GM04503 (cell line): ENCODE measurements around the gene CCDC33.
A peak's percentile ranks its signal among the peaks of the same experiment; 100 is the strongest.

Source experiments
- DNase-seq: peaks from one replicate; pipeline ENCODE4 v3.0.0-alpha.2; 2012; ENCODE audit warnings: low read depth

Gene CCDC33

DNA sequence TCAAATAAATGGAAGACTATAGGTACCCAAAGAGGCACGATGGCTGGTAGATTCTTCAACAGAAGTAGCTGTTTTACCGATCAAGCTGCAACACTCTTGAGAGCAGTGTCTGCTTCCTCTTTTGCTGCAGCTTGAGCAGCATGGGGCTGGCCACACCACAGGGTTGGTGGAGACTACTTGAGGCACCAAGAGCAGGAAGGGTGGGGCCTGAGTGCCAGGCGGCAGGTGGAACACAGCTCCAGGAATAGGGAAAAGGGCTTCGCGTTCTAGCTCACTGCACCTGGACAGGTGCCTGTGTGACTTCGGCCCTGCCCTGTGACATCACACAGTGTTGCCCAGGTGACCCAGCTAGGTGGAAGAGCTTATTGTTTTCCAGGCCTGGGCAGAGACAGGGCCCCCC is at the start of gene CCDC33:
CCDC33 (plus strand) TSS at position 365 of the 400 bp plus-strand sequence. CDS start 394 bp downstream, outside the sequence.
- DNase-seq, result no peak

GRCh38 chr15:74188216-74188615 is 47.9 kb upstream of the CCDC33 start:
- DNase-seq, result no peak

DNA sequence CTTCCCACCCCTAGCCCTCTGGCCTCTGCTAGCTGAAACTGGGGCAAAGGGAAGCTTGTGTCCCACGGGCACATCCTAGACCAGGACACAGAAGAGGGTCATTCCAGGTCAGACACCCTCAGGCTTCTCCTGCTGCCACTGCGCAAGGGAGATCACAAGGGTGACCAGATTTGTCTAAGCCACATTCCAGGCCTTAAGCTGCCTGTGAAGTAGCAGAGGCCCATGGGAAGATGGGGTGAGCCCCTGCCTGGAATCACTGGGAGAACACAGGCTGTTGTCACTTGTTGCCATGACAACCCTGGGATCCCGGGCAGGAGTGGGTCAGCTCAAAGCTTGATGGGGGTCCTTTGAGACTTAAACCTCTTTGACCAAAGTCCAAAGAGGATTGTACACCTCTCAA is 44.3 kb upstream of the CCDC33 start:
- no peak for DNase-seq

DNA sequence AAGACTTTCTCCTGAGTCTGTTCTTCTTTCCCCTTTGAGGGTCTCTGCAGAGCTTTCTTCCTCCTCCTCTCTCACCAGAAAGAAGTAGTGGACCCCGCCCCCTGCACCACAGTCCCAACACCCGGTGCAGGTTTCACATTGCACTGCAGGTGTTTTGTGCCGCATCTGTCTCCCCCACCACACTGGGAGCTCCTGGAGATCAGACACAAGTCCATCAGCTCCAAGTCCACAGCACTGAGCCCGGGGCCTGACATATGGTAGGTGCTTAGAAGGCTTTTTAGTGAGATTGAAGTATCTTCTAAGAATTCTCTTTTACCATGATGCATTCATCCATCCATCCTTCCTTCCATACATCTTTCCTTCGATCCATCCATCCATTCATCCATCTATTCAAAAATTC is 43.4 kb upstream of the CCDC33 start:
- no peak for DNase-seq

- peak; percentile 78 for DNase-seq
These were observed 42.8 kb upstream of the CCDC33 start for GRCh38 chr15:74193299-74193718.

DNA sequence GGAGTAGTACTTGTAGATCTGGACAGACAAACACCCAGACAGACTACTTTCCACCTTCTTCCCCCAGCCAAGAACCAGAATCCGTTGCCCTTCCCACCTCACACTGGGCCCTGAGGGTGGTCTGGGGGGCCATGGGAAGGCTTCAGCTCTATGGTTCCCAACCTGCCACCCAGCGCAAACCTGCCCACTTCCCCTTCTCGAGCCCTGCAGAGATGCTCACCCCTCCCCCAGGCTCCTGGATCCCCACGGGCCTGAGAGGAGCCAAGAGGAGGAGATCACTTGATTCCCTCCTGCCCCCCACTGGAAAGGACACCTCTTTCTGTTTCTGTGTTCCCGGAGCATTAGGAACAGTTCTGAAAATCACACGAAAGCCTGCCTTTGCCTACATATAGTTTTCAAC is 42.2 kb upstream of the CCDC33 start:
- DNase-seq, result no peak

GRCh38 chr15:74194572-74195559 is 41.3 kb upstream of the CCDC33 start:
- DNase-seq, result no peak

GRCh38 chr15:74196175-74196574 is 40.0 kb upstream of the CCDC33 start:
- peak; percentile 88 for DNase-seq

GRCh38 chr15:74197176-74197965 is 38.8 kb upstream of the CCDC33 start:
- no peak for DNase-seq

- no peak for DNase-seq
These were observed 36.9 kb upstream of the CCDC33 start for GRCh38 chr15:74199297-74199652.

DNA sequence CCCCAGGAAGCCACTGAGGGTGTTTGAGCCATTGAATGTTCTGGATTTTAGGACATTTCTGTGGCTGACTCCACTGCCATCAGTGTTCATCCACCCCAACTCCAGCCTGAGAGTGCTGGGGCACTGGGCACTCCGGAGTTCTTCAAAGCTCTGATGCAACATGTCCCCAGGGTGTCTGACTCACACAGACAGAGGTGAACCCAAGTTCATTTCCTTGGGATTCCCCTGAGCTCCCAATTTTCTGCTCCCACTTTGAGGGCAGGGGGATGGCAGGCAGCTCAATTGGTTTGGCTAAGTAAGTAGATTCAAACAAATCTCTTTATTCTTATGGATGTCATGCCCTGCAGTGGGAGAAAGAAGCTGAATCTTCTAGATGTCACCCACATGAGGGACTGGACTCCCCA is 35.7 kb upstream of the CCDC33 start:
- no peak for DNase-seq

DNA sequence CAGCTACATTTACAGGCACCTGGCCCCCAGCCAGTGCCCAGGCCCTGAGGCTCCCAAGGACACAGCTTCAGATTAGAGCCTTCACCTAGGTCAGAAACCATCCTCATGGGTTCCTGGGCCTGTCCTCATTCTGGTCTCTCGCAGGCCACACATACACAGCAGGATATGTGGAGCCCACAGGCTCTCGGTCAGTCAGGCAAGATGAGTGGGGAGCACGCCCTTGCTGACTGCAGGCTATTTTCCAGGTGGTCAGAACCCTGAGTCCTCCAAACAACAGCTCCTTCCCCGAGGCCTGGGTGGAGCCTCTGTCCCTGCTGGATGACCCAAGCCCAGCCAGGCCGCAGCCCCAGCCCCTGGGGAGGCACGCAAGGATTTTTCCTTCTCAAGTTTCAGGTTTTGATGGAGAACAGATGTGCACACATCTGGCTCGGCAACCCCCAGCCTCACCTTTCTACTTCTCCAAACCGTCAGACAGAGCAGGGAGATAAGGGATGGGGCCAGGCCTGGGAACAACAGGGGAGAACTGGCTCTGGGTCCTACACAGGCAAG is 35.2 kb upstream of the CCDC33 start:
- DNase-seq, result no peak

- no peak for DNase-seq
These were observed 34.3 kb upstream of the CCDC33 start for GRCh38 chr15:74201710-74202420.

DNA sequence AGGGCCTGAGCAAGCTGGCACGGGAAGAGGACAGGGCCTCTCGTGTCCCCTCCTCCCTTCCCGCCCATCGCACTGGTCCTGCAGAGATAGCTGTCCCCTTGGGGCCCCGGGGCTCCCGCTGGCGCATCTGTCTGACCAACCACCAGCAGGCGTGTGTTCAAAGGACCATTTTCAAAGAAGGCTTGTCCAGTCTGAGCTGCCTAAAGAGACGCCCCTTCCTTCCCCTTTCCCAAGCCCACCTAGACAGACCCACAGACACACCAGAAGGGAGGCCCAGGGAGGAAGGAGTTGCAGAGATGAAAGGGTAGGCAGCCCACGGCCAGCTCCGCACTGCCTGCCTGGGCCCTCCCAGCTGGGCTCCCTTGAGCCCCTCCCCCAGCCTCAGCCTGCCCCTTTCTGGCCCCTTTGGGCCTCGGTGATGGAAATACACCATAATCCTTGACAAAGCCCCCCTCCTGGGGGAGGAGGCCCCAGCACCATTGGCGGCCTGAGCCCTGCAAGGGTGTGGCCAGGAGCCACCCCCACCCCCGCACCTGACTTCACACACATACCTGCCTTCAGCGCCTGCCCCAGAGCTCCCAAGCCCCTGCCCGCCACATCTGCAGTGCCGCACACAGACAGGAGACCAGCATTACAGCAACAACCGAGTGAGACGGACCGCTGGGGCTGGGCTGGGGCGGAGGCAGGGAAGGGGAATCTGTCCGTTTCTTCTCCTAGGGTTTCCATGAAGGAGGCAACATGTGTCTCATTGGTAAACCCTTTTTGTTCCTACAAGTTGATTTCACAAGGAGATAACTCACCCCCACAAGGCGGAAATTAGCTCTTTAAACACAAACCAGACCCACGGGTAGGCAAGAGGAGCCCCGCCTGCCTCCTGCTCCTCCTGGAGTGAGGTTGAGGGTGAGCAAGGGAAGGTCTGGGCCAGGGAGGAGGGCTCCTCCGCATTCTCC is 33.4 kb upstream of the CCDC33 start, which contains the start of gene STRA6:
STRA6 (minus strand) TSS at position 336 of the 950 bp plus-strand sequence. CDS start 520 bp downstream, outside the sequence.
- no peak for DNase-seq

- DNase-seq, result no peak
These were observed 32.2 kb upstream of the CCDC33 start for GRCh38 chr15:74203914-74204431.

DNA sequence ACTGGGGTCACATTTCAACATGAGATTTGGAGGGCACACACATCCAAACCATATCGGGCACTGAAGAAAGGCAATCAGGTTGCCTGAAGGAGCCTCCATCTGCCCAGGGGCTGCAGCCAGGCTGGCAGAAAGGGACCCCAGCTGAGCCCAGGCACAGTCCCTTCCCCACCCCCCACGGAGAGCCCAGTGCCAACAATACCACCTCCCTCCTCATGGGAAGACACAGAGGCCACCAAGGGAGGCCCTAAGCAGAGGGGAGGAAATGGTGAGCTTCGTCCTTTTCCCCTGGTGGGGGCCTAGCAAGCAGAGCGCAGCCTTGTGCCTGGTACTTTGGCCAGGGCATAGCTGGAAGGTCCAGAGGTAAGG is 30.6 kb upstream of the CCDC33 start:
- no peak for DNase-seq

DNA sequence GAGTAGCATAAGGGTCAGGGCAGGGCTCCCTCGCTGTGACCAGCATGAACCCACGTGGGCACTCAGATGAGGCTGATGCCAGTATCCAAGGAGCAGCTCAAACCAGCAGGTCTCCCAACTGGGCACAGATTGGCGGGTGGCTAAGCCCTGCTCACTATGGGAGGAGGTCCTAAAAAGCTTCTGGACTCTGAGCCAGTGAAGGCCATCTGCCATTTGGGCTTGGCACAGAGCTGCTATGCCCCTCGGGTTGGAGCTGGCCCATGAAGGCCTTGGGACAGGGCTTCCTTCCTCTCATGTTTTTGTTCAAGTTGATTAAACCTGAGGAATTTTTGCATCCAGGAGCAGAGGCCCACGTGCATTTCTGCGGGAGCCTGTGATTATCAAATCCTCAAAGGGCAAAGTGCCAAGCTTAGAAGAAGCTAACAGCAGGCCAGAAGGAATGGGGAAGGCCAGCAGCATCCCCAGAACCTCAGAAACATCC is 29.3 kb upstream of the CCDC33 start:
- DNase-seq, result no peak

DNA sequence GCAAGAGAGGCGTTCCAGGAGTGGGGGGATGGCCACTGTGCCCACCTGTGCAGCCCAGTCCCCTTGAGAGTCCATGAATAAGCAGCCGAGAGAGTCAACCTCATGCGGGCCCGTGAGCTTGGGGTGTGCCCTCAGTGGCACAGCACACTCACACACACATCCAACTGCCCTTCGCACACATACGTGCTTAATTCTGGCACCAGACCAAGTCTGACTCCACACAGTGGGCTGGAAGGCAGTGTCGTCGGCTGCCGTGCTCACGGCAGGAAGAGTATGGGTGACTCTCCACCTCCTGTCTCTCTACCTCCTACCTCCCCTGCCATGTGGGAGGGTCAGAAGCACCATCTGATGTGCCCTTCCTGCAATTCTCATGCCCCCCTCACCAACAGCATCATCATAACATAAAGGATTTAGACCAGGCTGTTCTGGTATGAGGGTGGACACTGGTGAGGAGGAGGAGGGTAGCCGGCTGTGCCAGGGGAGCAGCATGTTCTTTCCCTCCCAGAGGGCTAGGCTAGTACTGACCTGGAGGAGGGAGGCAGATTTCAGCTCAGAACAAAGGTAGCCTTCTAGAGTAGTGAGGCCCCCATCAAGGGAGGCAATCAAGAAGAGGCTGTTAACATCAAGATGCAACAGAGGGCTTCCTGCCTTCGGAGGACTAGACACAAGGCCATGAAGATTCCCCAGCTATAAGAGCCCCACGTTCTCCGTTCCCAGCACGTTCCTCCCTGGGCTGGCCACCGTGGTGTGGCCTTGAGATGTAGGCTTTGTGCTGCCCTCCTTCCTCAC is 28.3 kb upstream of the CCDC33 start:
- DNase-seq, result no peak

GRCh38 chr15:74208496-74208895 is 27.6 kb upstream of the CCDC33 start:
- no peak for DNase-seq
